Fibroblast of the aortic adventitia (primary cell): ENCODE data around the gene CTNNBIP1. TPM values are rescaled to one million over a fixed set of nuclear protein-coding genes. Genes with fewer than 3 reads are reported as not detected.

ENCODE experiments used
- DNase-seq: peaks from one replicate; pipeline ENCODE4 v3.0.0-alpha.2; 2010; ENCODE audit warnings: low read depth
- H3K4me3 ChIP-seq: 2 replicates; pipeline ENCODE4 v1.5.1; 2011; ENCODE audit warnings: low read depth, mild to moderate bottlenecking, control low read depth, low read length, moderate library complexity
- CTCF ChIP-seq: IDR thresholded peaks from 2 replicates; pipeline ENCODE4 v1.5.1; 2011; ENCODE audit warnings: mild to moderate bottlenecking, low read length, control low read depth, inconsistent platforms; ENCODE audit not compliant: insufficient read depth
- total RNA-seq: library from RNA; depleted of rRNA; stranded (reverse); fragments of >200 nt; gene quantifications from 2 replicates; pipeline ENCODE4 v1.2.3, GENCODE V29; 2012; ENCODE audit warnings: low replicate concordance

The CTNNBIP1 gene
- total RNA-seq, 1 donor: 11.9 TPM

- no peak for DNase-seq
- no peak overlapping the region for H3K4me3 ChIP-seq
- no peak for TF ChIP-seq CTCF
Observed at GRCh38 chr1:9844756-9845155, 65.3 kb downstream of the CTNNBIP1 start.

- no peak for DNase-seq
- no peak for TF ChIP-seq CTCF
- no peak overlapping the region for H3K4me3 ChIP-seq
Observed at GRCh38 chr1:9844106-9844505, 66.0 kb downstream of the CTNNBIP1 start.

- TF ChIP-seq CTCF: no peak
- H3K4me3 ChIP-seq: no peak overlapping the region
- no peak for DNase-seq
Observed at GRCh38 chr1:9843576-9843945, 66.5 kb downstream of the CTNNBIP1 start.

GRCh38 chr1:9842781-9843575 is 67.1 kb downstream of the CTNNBIP1 start:
- DNase-seq: peak; percentile 43
- no peak overlapping the region for H3K4me3 ChIP-seq
- no peak for TF ChIP-seq CTCF

GRCh38 chr1:9842073-9842711 is 67.9 kb downstream of the CTNNBIP1 start:
- no peak overlapping the region for H3K4me3 ChIP-seq
- TF ChIP-seq CTCF: no peak
- DNase-seq: peak; percentile 39

GRCh38 chr1:9841460-9841859 is 68.6 kb downstream of the CTNNBIP1 start:
- DNase-seq: no peak
- TF ChIP-seq CTCF: no peak
- H3K4me3 ChIP-seq: no peak overlapping the region
